Neutrophil (primary cell): Measurements from ENCODE around the gene ZNF653.

Experiments used
- H3K27ac ChIP-seq: fragments of 200-600 bp; sonication (generic); 2 replicates; pipeline ENCODE4 v1.5.1; 2016; ENCODE audit warnings: mild to moderate bottlenecking, moderate library complexity
- H3K27me3 ChIP-seq: fragments of 200-600 bp; sonication (generic); 2 replicates; pipeline ENCODE4 v1.6.0; 2016; ENCODE audit warnings: mild to moderate bottlenecking
- H3K36me3 ChIP-seq: fragments of 200-600 bp; sonication (generic); 2 replicates; pipeline ENCODE4 v1.5.1; 2017
- H3K4me1 ChIP-seq, 2 experiments: fragments of 200-600 bp in 1 of 2; sonication (generic) in 1 of 2; 1 replicate in 1 of 2; 2 replicates in 1 of 2; pipeline versions ENCODE4 v1.5.1 to v1.6.1; 2013 to 2016; ENCODE audit warnings: low read depth in 1 of 2, low read length in 1 of 2, mild to moderate bottlenecking in 1 of 2, moderate library complexity in 1 of 2; ENCODE audit not compliant: control insufficient read depth in 1 of 2, insufficient read depth in 1 of 2
- H3K4me3 ChIP-seq, 2 experiments: fragments of 200-600 bp in 1 of 2; sonication (generic) in 1 of 2; 1 replicate in 1 of 2; 2 replicates in 1 of 2; pipeline ENCODE4 v1.5.1; 2013 to 2016; ENCODE audit warnings: low read depth in 1 of 2, low read length in 1 of 2, mild to moderate bottlenecking in 1 of 2, moderate library complexity in 1 of 2
- H3K9me3 ChIP-seq: fragments of 200-600 bp; sonication (generic); 2 replicates; pipeline ENCODE4 v1.5.1; 2016
- CTCF ChIP-seq: fragments of 200-600 bp; sonication (generic); IDR thresholded peaks from 2 replicates; pipeline ENCODE4 v1.5.1; 2016; ENCODE audit warnings: antibody characterized with exemption

ZNF653 gene

GRCh38 chr19:11550265-11550664, 44.6 kb upstream of the ZNF653 start:
- H3K27me3 ChIP-seq: peaks cover 2% of the 10 kb centered on the region
- peaks cover 30% of the 10 kb centered on the region for H3K36me3 ChIP-seq
- TF ChIP-seq CTCF: no peak

GRCh38 chr19:11549386-11549953, 43.8 kb upstream of the ZNF653 start:
- Histone ChIP-seq H3K27me3 (peaks cover 8% of the 10 kb centered on the region), H3K36me3 (peaks cover 27% of the 10 kb centered on the region), H3K4me1 (no peaks in the 10 kb centered on the region), H3K27ac (no peak overlapping the region), H3K9me3 (no peaks in the 10 kb centered on the region), H3K4me3 (no peak overlapping the region)
- TF ChIP-seq CTCF: no peak

More at GRCh38 chr19:11550265-11550664, 44.6 kb upstream of the ZNF653 start:
- Histone ChIP-seq H3K4me1 (no peaks in the 10 kb centered on the region), H3K9me3 (no peaks in the 10 kb centered on the region), H3K4me3 (no peak overlapping the region), H3K27ac (no peak overlapping the region)

DNA sequence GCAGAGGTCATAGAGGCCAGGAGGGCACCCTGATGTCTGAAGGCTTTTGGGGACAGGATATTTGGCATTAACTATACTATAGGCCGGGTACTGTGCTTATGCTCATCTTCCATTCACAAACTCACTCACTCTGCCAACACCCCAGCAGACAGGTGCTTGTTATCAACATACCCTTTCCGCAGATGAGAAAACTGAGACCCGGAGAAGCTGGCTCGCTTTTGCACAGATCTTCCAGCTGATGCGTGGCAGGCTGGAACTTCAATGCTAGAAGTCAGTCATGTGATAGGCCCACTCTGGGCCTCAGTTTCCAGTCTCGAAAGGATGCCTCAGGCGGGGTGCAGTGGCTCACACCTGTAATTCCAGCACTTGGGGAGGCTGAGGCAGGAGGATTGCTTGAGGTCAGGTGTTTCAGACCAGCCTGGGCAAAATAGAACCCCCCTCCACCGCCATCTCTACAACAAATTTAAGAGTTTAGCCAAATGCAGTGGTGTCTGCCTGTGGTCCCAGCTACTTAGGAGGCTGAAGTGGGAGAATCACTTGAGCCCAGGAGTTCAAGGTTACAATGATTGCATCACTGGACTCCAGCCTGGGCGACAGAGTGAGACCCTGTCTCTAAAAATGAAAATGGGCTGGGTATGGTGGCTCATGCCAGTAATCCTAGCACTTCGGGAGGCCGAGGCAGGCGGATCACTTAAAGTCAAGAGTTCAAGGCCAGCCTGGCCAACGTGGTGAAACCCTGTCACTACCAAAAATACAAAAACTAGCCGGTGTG, 42.5 kb upstream of the ZNF653 start:
- H3K36me3 ChIP-seq: peaks cover 14% of the 10 kb centered on the region
- H3K27ac ChIP-seq: no peak overlapping the region
- no peaks in the 10 kb centered on the region for H3K9me3 ChIP-seq
- TF ChIP-seq CTCF: no peak
- no peak overlapping the region for H3K4me3 ChIP-seq
- peaks cover 9% of the 10 kb centered on the region for H3K27me3 ChIP-seq
- H3K4me1 ChIP-seq: no peaks in the 10 kb centered on the region

DNA sequence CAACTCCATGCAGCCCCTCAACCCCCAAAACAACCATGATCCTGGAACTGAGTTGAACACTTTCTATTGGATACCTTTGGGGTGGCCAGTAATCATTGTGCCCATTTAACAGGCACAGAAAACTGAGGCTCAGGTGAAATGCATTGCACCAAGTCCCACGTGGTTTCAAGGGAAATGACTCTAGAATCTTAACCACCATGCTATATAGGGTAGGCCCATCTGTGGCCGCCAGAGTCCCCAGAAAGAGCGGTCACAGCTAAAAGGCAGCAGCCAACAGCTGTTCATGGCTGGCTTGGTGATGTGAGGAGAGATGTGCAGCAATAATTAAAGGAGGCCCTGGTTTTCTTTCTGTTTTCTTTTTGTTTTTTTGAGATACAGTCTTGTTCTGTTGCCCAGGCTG, 35.6 kb upstream of the ZNF653 start:
- H3K36me3 ChIP-seq: no peaks in the 10 kb centered on the region
- TF ChIP-seq CTCF: no peak

DNA sequence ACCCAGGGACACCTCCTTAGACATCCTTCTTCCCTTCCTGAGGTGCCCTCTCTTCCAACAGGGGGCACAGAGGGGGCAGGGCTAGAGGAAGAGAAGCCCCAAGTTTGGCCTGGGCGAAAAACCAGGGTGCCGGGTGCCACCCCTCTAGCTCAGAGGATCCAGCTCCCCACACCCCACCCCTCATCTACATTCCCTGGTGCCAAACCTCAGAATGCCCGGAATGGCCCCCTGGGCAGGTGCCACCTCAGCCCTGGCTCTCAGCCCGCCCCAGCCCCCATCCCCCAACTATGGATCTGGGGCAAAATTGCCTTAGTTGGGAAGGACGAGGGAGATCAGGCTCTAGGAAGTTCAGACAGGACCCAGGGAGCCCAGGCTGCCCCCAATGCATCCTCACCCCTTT, 35.0 kb upstream of the ZNF653 start:
- no peak for TF ChIP-seq CTCF
- H3K36me3 ChIP-seq: no peaks in the 10 kb centered on the region
- H3K27me3 ChIP-seq: peaks cover 61% of the 10 kb centered on the region
- H3K27ac ChIP-seq: no peak overlapping the region
- peaks cover 6 to 10% of the 10 kb centered on the region in 2 experiments for H3K4me1 ChIP-seq
- no peaks in the 10 kb centered on the region for H3K9me3 ChIP-seq
- no peak overlapping the region for H3K4me3 ChIP-seq

More for the DNA sequence above, 35.6 kb upstream of the ZNF653 start:
- Histone ChIP-seq H3K27me3 (peaks cover 61% of the 10 kb centered on the region), H3K9me3 (no peaks in the 10 kb centered on the region), H3K4me3 (no peak overlapping the region), H3K4me1 (peaks cover under 1 to 4% of the 10 kb centered on the region in 2 experiments), H3K27ac (no peak overlapping the region)
